HG03571 (cell line): ENCODE results near the gene MRPL54.

ENCODE experiments used
- ATAC-seq: cut with Tn5 transposase; IDR thresholded peaks from one replicate; pipeline ENCODE4 v1.9.1; 2021; ENCODE audit not compliant: unreplicated experiment

The MRPL54 gene

DNA sequence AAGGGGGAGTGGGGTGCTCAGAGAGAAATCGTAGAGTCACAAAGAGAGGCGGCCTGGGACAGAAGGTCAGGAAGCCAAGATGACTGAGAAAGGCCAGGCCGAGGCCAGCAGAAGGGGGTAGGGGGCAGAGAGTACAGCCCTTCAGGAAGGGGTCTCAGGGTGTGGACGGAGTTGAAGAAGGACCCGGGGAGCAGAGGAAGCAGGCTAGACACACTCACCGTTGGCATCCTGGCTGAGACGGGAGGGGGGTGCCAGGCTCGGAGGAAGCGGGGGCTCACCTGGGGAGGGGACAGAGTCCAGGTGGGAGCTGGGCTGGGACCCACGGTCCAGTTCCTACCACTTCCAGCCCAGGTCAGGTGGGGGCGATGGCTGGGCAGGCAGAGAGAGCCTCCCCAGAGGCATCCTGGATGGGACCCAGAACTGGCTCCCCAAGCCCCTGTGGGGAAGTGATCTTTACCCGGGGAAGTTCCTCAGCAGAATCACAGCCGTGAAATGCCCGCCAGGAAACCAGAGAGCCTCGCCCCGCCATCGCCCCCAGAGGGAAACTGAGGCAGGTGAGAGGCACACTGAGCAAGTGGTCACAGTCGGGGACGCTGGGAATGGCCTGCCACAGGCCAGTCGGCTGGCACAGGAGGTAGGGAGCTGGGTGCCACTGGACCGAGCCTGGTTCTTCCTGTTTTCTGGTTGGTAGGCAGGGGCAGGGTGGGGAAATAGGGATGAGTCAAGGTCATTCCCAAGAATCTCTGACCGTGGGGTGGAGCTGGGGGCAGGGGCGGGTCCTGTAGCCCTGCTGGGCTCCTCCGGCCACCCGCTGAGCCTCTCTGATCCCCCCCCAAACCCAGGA lies 22.3 kb downstream of the MRPL54 start:
- no peak for ATAC-seq

DNA sequence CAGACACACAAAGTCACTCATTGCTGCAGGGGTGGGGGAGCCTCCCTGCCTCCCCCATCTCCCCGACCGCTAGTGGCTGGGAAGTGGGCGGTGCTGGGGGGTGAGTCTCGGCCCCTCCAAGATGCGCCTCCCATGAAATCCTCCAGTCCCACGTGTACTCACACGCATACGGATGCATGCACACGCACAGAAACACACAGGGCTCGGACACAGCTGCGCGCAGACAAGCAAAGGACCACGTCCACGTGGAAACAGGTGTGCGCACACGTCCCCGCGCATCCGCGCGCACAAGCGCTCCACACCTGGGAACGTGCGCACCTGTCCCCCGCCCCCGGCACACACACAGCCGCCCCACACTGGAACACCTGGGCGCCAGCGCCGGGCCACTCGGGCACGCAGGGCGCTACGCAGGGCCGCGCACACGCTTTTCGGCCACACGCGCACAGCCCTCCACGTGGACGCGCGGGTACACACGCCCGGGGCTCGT lies 23.0 kb downstream of the MRPL54 start:
- ATAC-seq = no peak

DNA sequence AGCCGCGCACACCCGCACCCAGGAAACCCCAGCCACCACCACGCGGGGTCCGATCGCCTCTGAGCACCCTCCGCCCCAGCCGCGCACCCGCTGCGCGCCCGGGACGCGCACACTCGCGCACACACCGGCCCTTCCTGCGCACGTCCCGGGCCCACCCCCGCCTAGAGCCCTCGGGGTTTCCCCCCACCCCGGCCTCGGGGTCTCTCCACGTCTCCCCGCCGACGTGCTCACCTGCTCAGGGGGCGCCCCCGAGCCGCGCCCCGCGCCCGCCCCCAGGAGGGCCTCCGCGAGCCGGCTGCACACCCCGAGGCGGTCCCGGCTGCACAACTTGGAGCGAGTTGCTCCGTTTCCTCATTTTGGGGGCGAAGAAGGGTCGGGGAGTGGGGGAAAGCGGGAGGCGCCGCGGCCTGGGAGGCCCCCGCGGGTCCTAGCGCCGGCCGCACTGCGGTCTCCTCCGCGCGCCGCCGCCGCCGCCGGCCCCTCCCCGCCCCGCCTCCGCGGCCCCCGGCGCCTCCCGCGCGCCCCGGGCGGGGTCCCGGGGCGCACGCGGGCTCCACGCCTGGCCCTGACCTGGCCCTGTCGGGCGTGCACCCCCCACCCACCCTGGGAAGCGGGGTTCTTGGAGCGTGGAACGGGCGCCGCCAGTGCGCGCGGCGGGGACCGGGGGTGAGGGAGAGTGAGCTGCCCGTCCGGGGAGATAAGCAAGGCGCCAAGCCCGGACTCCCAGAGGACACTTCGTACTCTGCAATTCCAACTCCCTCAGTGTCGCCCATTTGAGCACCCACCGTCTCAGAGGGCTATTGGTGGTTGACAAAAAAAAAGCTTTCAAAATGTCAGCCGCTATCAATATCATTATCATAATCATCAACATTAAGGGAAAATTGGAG lies 23.7 kb downstream of the MRPL54 start, which contains the start of gene MATK:
MATK (minus strand) TSS at position 444 of the 887 bp plus-strand sequence. CDS start 1,246 bp downstream, outside the sequence.
- no peak for ATAC-seq

DNA sequence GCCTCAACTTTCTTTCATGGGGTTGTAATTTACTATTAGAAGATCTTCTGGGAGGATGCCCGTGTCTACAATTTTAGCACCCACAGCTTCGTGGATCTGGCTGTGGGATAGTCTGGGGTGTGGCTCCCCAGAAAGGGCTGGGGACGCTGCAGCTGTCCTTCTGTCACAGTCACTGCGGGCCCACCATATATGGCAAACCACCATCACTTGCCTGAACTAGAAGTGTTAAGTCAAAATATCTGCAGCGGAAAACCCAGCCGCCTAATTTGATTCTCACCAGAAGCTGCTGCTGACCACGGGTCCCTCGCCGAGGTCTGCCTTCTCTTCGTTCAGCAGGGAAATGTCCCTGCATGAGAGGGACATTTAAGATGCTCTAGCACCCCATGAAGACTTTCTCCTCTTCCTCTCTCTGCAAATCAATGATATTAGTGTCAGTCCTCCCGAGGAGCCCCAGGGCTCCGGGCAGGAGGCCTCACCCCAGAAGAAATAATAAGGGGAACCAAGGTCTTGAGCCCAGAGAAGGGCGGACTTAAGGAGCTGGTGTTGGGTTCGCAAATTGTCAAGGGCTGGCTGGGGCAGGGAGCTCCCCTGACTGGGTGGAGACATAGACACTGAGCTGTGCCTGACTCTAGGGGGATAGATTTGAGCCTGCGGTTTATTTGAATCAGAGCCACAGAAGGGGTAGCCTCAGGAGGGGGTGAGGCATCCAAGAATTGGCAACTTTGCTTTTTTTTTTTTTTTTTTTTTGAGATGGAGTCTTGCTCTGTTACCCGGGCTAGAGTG lies 26.7 kb downstream of the MRPL54 start:
- ATAC-seq = no peak

DNA sequence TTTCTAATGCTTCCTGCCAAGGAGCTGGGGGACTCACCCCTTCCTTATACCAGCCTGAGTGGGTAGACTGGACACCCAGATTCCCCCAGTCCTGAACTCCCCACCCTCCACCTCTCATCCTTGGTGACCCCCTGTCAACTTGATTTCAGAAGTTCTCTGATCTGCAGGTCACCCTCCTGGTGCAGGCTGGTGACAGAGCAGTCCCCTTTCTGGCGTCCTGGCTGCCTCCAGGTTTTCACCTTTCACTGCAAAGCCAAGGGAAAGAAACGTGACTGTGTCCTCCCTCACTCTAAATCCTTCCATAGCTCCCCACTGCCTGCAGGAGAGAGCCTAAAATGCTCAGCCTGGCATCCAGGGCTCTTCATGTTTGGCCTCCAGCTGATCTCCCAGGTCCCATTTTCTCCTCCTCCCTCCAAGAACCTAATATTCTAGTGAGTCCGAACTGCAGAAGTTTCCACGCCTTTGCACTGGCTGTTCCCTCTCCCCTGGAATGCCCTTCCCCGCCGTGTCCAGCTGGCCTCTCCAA lies 27.8 kb downstream of the MRPL54 start:
- ATAC-seq = no peak

DNA sequence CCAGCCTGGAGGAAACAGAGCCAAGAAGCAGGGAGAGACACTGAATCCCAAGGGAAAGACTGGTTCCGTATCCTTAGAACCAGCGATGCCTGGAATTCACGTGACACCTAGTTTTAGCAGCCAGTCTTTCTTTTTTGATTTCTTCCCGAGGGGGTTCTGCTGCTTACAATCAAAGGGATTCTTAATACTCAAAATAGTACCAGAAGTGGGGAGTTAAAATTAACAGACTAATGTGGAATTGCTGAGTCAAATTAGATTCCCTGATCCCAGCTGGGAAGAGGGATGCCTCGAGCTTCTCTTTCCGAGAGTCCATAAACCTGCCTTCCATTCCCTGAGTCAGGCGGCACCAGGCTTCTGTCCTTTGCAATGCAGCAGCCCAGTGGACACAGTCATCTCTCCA lies 28.5 kb downstream of the MRPL54 start:
- ATAC-seq = no peak

DNA sequence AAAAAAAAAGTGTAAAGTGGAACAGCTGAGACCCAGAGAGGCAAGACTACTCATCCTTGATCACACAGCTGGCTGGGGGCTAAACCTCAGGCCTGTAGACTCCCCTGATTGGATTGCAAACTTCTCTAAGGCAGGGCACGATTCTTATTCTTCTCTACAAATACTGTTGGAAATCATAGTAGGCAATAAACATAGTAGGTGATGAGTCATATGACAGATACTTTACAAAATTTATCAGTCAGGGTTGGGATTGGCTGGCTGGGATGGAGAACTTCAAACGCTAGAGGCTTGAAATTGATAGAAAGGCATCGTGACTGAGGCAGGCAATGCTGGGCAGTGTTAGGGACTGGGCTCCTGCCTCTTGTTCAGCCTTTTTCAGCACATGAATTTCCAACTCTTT lies 29.6 kb downstream of the MRPL54 start:
- no peak for ATAC-seq

DNA sequence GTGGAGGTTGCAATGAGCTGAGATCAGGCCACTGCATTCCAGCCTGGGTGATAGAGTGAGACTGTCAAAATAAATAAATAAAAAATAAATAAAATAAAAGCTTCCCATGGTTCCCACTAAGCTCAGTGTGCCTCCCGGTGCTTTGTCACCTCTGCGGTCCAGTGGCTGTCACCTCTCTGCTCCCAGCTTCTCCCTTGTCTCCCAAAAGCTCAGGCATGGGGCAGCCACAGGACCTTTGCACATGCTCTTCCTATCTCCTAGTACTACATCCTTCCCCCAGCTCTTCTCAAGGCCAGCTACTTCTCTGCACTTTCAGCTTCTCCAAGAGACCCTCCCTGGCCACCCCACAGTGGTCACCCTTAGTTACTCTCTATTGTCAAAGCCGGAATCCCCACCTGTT lies 31.3 kb downstream of the MRPL54 start:
- ATAC-seq = no peak

DNA sequence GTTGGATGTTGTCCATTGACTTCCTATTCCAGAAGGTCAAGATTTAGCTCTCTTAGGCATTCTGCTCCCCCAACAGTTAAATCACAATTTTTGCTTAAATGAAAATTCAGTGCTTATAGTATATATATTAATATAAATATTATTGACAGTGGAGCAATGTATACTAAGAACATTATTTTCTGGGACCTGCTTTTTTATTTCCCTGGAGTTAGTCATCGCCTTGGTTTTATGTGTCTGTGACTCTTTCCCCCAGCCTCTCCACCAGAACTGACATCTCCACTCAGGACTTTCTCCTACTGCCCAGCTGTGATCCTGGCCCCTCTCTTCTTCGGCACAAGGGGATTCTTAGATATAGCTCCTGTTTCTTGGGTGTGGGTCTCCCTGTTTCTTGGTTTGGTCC lies 33.9 kb downstream of the MRPL54 start:
- no peak for ATAC-seq

DNA sequence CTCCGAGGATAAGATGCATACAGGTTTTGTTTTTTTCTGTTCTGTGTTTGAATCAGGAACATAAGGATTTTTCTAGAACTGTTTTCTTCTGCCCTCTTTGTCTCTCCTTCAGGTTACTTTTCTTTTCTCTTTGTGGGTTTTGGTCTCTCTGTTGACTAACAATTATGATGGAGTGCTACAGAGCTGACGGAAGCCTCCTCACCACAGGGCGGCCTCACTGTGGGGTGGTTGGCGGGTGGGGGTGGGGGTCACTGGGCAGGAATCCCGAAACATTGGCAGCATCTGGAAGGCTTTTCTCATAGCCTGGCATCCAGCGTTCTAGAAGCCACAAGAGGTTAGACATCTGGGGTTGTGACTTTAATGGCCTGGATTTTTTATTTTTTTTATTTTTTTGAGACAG lies 35.7 kb downstream of the MRPL54 start:
- no peak for ATAC-seq

DNA sequence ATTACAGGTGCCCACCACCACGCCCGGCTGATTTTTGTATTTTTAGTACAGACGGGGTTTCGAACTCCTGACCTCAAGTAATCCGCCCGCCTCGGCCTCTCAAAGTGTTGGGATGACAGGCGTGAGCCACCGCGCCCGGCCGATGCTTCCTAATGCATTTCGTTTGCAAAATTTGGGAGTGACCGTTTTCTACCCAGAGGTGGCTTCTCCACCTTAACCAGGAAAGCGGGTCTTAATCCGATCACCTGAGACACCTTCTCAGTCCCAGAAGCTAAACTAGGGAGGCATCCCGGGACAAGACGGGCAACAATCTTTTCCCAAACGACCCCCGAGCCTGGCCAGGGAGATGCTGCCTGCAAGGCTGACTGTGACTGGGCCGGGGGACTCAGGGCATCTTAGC lies 38.5 kb downstream of the MRPL54 start:
- no peak for ATAC-seq

DNA sequence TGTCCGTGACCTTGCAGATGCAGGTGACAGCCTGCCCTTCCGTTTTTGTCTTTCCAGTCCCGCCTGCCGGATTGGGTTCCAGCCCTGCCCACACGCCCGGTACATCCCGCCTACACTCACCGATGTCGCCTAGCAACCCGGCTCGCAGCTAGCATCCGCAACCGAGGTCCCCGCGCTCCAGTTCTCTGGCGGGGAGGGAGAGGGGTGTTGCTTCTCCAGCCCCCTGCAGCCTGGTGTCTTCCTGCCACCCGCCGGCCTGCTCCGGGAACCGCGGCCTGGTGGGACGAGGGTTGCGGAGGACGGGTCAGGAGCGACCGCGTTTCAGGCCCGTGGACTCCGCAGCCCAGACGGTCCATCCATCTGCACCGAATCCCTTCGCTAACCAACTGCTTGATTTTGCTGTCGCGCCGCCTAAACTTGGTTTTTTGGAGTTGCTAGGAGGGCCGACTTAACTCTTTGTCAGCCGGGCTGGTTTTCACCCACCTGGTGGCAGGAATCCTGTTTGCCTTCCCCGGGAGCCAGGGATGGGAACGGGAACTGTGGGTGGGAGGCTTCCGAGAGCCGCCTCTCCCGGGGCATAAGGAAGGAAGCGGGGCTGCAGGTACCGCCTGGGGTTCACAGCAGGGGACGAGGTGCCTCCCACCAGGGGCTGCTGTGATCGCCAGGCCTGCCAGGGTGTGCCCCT lies 39.1 kb downstream of the MRPL54 start:
- no peak for ATAC-seq

DNA sequence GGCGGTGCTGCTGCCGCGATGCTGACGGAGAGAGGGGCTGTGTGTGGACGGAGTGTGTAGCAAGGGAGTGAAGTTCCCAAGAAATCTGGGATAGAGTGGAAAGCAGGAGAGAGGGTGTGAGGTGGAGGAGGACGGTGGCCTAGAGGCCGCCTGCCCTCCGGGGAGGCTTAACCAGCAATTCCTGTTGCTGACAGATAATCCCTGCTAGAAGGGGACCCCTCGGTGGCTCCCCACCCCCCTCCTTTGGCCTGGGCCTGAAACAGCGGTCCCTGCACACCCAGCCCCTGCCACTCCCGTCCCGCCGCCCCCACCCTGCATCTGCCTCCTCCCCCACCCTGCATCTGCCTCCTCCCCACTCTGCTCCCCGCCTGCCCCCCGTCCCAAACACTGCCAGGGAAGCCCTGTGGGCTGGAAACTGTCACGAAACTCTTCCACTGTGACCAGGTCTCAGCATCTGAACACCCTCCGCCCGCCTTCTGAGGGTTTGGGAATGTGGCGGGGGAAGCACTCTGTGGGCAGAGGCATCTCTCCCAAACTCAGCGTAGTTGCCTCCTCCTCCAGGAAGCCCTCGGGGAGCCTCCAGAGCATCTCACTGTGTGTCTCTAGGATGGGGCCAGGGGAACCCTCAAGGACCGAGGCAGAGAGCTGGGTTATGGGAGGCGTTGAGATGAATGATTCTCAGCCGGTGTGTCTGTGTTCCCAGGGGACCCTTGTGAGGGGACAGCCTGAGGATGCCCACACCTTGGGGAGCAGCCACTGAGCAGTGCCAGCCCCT lies 40.8 kb downstream of the MRPL54 start:
- no peak for ATAC-seq

DNA sequence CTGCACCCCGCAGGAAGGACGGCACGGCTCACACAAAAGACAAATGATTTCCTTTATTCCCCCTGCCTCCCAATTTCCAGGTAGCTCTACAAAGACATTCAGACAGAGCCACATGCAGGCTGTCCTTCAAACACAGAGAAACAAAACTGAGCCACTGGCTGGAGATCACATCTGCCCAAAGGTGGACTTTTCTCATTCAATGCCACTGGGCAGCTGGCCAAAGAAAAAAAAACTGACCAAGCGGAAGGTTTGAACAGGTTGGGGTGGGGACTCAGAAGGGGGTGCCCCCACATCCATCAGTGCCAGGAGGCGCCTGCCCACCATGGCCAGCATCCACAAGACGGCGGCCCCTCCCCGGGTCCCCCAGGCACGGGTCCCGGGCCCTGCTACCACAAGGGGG lies 41.5 kb downstream of the MRPL54 start:
- no peak for ATAC-seq

DNA sequence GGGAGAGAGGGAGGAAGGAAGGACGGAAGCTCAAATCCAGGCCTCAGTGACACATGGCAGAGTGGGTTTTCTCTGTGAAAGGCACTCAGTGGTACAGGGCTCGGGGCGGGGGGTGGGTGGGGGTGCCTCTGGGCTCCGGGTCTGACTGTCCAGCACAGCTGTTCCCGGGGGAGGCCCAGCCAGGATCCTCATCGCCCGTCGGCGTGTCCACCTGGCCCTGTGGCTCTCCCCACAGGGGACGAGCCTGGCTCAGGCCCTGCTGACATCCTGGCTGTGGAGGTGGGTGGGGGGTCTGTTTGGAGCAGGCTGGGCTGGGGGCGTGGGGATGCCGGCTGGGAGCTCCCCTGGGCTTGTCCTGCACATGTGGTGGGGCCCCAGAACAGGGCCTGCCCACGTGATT lies 41.9 kb downstream of the MRPL54 start:
- no peak for ATAC-seq

DNA sequence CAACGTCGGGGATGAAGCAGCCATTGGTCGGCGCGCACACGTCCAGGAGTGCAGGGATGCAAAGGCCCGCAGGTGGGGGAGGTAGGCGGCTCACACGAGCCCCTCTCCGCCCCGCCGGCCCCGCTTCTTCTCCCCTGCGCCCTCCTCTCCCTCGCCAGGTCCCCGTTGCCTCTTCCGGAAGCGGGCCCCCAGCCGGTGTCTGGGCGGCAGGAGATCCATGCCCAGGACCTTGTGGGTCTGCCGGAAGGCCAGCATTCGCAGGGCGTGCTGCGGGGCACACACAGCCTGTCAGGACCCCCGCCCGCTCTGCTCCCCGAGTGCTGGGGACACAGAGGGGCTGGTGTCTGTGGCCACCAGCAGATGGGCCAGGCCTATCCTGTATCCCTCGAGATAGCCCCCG lies 43.4 kb downstream of the MRPL54 start:
- no peak for ATAC-seq

DNA sequence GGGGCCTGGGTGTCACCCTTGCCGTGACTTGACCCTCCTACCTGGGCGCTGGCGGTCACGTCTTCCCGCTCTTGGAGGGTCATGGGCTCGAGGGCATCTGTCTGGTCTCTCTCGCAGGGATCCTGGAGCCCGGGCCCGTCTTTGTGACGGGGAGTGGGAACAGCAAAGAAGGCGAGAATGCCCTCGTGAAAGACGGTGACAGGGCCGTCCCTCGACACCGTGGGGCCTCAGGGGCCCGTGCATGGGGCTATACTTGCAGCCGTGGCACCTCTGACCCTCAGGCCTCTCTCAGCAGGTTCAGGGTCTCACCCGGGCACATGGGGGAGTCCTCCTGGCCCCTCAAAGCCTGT lies 44.6 kb downstream of the MRPL54 start:
- ATAC-seq = no peak

DNA sequence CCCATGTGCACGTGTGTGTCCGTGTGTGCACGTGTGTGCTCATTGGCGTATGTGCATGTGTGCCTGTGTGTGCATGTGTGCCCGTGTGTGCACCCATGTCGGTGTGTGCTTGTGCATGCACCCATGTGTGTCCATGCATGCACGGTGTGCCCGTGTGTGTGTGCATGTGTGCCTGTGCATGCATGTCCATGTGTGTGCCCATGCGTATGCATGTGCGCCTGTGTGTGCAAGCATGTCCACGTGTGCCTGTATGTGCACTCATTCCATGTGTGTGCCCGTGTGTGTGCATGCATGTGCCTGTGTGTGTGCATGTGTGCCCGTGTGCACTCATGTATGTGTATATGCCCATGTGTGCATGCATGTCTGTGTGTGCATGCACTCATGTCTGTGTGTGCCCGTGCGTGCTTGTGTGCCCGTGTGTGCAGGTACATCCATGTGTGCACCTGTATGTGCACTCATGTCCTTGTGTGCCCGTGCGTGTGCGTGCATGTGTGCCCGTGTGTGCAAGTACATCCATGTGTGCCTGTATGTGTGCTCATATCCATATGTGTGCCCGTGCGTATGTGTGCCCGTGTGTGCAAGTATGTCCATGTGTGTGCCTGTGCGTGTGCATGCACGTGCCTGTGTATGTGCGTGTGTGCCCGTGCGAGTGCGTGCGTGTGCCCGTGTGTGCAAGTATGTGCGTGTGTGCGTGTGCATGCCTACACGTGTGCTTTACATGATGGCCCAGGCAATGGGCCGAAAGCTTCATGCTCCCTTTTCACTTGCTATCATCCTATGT lies 45.3 kb downstream of the MRPL54 start:
- no peak for ATAC-seq
